HG03196 (cell line): ENCODE data around the gene DACT2.

Experiments used
- ATAC-seq: cut with Tn5 transposase; IDR thresholded peaks from one replicate; pipeline ENCODE4 v1.9.1; 2021; ENCODE audit not compliant: unreplicated experiment

DACT2 gene

DNA sequence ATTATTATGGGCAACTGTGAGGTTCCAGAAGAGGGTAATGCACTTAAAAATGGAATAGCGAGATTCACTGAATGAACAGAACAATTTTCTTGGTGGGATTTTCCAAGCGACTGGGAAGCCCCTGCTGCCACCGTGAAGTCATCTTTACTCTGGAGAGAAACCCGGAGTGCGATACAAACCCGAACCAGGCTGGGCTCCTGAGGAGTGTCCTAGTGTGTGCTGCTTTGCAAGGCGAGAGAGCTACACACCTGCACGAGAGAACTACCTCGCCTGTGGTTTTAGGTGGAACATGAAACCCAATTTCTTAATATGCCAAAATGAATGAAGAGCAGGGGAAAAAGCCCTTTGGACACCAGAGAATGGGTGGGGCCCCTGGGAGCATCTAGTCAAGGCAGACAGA lies 33.5 kb upstream of the DACT2 start:
- no peak for ATAC-seq

DNA sequence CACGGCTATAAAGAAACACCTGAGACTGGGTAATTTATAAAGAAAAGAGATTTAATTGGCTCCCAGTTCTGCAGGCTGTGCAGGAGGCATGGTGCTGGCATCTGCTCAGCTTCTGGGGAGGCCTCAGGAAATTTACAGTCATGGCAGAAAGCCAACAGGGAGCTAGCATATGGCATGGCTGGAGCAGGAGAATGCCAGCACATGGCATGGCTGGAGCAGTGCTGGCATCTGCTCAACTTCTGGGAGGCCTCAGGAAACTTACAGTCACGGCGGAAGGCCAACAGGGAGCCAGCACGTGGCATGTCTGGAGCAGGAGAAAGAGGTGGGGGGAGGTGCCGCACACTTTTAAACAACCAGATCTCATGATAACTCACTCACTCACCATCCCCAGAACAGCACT lies 32.5 kb upstream of the DACT2 start:
- no peak for ATAC-seq

DNA sequence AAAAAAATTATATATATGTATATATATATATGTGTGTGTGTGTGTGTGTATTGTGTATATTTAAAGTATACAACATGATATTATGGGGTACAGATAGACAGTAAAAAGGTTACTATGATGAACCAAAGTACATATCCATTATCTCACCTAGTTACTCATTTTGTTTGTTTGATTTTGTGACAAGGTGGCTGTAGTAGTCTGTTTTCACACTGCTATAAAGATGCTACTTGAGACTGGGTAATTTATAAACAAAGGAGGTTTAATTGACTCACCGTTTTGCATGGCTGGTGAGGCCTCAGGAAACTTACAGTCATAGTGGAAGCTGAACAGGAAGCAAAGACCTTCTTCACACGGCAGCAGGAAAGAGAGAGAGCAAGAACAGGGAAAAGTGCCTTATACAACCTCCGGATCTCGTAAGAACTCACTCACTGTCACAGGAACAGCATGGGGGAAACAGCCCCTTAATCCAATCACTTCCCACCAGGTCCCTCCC lies 30.2 kb upstream of the DACT2 start:
- no peak for ATAC-seq

DNA sequence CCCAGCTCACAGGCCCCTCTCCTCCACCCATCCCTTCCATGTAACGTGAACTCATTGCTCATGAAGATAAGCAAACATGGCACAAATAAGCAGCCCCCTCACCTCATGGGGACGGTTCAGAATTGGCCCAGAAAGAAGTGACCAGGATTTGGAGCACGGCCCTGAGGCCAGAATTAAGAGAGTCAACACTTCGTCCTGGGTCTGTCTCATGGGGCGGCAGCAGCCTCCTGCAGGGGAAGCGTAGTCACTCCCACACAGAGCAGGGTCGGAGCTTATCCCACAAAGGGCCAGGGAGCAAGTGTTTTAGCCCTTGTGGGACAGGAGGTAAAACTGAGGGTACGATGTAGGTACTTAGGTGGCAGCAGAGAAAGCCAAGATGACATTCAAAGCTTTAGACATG lies 28.6 kb upstream of the DACT2 start:
- no peak for ATAC-seq

DNA sequence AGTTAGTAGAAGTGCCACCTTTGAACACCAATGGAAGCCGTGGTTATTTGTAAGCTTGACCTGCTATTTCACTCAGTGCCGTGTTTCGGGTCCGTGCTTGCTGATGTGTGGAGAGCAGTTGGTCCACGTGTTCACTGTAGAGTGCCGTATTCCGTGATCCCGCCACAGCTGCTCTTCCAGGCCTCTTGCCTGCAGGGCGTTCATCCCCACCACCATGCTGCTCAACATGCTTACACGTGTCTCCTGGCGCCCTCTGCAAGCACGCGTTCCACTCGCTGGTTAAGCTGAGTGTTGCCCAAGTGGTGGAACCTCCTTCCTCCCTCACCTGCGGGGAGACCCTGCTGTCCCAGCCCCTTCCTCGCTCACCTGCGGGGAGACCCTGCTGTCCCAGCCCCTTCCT lies 28.0 kb upstream of the DACT2 start:
- no peak for ATAC-seq

DNA sequence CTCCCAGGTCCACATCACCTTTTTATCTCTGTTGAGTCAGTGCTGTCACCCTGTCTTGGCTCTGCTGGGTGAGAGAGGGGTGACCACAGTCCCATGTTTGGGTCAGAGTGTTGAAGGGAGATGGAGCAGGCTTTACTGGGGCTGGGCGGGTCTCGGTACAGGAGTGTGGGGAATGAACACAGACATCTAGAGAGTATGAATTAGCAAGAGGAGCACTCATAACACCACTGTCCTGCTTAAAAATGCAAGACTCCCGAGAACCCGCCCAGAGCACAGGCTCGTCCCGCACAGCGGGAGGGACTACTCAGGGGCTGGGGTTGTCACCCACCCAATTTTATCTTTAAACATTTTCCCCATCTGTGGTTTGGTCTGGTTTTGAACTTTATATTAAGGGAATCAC lies 27.5 kb upstream of the DACT2 start:
- ATAC-seq: no peak

DNA sequence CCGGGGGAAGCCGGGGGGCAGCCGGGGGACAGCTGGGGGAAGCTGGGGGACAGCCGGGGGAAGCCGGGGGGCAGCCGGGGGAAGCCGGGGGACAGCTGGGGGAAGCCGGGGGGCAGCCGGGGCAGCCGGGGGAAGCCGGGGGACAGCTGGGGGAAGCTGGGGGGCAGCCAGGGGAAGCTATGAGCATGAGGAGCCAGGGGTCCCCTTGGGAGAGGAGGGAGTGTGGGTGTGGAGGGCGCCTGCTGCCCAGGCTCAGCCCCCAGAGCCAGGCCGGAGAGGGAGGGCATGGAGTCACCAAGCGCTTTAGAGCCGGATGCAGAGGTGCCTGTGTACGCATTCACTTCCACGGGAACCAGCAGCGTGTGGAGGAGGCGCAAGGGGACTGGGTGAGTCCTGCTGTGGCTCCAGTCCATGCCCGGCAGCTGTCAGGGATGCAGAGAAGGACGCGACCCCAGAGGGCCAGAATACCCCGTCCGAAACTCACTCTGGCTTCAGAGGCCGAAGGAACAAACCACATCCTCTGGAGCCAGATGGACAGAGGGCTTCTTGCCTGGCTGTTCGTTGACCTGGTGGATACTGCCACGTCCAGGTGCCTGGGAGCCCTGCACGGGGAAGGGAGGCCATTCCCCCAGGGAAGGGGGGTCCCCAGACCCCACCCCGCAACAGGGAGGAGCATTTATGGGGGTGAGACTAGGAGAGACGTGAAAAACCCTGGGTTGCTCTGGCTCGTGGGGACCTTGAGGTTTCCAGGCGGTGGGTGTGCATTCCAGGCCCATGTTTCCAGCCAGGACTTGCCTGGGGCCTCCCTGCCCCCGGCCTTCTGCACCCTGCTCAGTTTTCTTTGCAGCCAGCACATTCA lies 26.5 kb upstream of the DACT2 start:
- no peak for ATAC-seq

DNA sequence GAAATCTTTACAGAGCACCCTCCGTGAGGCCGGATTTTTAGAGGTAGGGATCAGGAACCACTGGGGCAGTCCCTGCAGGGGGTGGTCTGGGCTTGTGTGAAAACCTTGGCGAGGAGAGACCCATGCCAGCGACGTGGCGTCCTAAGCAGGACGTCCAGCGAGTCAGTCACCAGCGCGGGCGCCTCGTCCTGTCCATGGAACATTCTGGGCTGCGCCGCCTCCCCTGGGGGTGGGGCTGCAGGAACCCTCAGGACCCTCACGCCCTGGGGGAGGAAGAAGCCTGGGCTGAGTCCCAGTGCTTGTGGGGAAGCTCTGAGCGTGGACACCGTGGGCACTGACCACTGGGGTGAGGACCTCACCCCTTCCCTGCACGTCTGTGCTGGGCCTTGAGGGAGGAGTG lies 25.7 kb upstream of the DACT2 start:
- ATAC-seq: no peak

DNA sequence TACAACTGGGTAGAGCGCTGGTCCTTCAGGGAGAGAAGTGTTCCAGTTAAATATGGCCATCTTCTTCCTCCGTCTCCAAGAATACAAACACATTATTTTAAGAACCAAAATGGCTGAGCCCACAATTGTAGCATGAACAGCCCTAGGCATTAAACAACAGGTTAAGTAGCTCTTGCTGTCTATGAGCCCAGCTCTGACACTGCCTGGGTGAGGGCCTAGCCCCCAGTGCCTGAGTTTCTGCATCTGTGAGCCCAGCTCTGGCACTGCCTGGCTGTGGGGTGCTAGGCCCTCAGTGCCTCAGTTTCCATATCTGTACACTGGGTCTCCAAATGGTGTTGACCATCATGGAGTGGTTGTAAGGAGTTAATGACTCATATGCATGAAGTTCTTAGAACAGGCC lies 24.8 kb upstream of the DACT2 start:
- ATAC-seq: no peak

DNA sequence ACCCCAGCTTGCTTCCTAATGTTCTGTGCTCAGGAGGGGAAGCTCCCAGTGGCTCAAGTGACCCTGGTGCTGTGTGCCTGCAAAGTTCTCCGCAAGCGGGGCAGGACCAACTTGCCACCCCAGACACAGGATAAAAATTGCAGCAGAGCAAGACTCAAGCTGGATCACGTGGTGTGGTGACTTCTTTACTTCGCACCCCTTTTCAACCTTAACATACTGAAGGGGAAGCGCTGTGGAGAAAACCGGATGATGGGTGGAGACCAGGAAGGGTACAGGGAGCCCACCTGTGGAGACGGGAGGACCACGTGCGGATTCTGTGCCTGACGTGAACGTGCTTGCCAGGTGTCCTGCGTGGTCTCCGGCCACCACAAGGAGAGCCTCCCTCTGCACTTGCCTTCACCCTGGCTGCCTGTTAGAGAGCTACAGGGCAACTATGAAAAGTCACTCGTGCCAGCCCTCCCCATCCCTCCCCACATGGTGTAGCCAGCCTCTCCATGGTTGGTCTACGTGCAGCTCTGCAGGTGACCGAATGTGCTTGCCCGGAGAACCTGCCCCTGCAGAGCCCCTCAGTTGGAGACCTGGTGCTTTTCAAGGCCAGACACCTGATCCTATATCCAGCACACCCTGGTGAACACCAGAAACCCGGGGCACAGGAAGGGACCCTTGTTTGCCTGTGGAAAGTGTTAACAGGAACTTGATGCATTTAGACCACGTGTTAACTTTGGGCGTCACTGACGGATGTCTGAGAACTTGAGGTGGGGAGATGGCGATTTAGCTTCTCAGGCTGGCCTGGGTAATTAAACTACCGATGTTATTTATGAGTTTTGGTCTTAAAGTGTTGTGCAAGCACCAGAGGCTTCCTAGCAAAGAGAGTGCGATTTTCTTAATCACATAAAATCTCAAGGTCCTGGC lies 23.9 kb upstream of the DACT2 start:
- no peak for ATAC-seq

DNA sequence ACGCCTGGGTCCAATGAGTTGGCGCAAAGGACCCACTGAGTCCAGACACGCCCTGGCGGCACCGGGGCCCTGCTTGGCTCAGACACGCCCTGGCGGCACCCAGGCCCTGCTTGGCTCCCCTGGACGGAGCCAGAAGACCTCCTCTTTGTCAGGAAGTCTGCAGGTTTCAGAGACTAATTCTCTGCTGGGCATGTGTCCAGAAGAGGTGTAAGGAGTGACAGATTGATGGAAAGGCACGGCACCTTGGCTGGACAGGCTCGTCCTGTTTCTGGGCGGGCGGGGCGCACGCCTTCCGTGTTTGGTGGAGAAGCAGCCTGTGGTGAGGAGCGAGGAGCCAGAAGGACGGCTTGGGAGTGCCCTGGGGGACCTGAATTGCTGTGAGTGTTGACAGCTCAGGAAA lies 23.1 kb upstream of the DACT2 start:
- ATAC-seq: no peak

DNA sequence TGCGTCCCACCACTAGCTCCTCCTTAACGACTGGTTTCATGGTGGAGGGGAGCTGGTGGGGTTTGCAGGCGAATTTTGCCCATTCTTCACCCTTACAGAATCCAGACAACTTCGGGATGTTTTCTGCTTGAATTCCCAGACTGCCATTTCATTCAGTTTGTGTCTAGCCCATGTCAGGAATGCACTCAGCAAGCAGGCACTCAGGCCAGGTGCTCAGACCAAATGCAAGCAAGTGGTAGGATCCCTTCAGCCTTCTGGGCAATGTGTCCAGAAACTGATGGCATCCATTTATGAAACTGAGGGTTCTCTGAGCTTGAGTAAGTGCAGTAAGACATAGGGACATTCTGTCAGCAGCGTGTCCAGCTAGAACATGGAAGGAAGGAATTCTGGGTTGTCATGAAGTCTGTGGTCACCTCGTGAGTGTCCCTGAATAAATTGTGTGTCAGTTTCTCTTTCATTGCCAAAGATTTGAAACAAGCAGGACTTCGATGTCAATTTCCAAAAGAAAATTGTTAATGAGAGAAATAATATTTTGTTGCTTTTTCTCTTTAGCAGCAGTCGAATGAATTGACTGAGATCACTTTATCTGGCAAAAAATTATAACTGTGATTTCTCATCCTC lies 21.8 kb upstream of the DACT2 start:
- no peak for ATAC-seq

DNA sequence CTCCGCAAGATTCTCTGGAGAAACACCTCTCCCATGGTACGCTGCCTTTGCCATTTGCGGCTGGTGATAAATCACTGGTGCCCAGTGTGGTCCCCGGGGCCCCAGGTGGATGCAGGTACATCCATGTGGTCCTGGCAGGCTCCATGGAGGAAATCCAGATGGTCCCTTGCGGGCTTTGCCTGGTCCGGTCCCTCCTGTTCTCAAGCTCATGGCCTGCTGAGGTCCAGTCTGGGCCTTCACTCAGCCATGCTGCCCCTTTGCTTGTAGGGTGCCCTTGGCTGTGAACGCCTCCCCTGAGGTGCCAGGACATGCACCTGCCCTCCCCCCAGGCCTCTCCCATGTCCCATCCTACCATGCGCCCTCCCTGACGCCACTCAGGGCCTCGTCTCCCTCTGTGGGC lies 21.2 kb upstream of the DACT2 start:
- ATAC-seq: no peak

DNA sequence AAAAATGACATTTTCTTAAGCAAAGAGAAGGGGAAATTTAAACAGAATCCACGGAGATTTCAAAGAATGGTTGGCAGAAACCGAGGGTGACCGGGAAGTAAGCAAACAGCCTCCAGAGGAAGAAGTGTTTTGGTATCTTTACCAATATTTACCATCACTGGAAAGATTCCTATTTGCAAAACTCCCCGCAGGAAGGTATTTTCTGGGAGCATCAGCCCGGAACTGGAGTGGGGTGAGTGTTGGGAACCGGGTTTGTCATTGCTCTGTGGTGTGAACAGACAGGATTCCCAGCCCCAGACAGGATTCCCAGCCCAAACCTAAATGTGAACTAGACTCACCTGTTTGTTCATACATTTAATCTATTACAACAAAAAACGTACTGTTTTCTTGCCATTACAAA lies 19.2 kb upstream of the DACT2 start:
- no peak for ATAC-seq

DNA sequence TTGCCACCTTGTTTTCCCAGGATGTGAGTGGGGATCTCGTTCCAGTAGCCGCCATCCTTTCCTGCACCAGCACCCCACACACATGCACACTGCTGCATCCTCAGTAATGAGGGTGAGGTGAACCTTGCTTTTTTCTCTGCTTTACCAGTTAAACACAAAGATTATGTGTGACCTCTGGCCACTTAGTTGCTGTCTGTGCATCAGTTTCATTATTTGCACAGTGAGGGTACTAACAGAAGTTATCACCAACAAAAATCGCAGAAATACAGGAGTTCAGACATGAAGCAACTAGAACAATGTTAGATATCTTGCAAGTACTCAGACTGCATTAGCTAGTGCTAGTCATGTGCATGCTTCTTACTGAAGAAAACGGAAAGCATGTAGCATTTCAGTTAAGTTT lies 17.4 kb upstream of the DACT2 start:
- no peak for ATAC-seq

DNA sequence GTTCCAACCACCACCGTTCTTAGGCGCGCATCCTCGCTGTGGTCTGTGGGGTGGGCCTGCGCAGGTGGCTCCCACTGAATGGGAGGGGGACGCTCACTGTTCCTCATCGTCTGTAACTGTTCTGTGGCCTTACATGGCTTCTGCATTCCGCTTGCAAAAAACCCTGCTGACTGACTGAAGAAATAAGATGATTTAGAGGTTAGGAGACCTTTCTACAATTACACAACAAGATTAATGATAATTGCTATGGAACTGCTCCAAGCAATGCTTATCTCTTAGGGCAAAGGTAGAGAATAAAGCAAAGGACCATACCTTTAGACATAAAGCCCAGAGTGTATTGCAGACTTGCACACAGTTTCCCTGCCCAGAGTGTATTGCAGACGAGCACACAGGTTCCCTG lies 14.4 kb upstream of the DACT2 start:
- no peak for ATAC-seq

DNA sequence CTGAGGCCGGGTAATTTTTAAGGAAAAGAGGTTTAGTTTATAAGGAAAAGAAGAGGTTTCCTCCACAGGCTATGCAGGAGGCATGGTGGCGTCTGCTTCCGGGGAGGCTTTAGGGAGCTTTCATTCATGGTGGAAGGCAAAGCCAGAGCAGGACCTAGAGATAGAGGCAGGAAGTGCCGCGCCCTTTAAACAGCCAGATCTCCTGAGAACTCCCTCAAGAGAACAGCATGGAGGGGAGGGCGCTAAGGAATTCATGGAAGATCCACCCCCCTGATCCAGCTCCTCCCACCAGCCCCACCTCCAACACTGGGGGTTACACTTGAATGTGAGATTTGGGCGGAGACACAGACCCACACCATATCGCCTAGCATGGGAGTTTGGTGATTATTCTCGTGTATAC lies 13.9 kb upstream of the DACT2 start:
- no peak for ATAC-seq

DNA sequence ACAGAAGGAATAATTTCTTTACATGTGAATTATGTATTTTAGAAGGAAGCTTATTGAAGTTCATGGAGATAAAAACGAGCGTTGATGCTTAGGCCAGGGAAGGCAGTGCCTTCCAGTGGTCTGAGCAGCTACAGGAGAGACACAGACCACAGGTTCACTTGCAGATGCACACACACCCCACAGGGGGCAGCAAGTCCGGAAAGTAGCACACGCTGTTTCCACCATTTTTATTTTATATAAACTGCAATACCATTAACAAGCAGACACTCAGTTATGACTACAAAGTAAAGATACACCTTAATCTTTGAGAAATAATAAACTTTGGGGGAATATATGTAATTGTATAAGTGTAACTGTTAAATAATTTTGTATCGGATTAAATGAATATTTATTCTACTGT lies 13.5 kb upstream of the DACT2 start:
- no peak for ATAC-seq

DNA sequence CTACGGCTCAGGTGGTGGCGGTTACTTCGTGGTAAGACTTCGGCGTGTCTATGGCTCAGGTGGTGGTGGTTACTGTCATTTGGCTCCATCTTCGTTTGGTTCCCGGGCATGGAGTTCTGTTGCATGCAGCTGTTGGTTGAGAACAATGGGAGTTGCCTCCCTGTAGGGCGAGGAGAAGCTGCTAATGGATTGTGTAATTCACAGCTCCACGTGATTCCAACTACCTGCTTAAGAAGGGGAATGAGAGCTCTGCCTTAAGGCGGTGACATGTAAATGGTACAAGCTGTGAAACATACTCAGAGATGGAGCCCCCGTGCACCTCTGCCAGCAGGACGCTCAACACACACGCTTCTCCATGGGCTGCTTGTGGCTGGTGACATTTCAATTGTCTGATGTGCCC lies 12.4 kb upstream of the DACT2 start:
- ATAC-seq: no peak

DNA sequence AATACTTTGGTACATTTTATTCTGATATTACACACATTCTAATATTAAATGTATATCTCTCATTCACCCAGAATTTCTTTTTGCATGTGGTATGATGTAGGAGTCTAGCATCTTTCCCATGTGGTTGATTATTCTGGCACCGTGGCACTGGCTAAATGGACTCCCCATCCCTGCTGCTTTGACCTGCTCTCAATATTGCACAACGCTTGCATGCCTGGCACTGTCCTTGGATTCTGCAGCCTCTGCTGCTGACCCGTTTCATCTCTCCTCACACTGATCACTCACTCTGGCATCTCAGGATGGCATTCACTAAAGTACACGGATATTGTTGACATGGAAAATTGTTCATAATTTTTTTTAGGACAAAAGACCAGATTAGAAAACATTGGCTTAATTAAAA lies 11.5 kb upstream of the DACT2 start:
- ATAC-seq: no peak

DNA sequence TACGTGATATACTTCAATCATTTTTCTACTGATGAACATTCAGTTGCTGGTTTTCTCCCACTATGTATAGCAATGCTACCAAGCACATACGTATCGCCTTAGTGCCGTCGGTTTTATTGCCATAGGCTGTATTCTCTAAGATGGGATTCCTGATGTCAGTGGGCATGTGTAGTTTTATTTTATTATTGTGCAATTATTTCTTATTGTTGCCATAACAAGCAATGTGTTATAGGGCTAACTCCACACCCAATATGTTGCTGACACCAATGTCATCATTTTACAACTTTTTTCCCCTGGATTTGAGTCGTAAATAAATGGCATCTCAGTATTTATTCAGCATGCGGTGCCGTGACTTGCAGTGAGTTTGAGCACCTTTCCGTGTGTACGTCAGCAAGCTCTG lies 10.8 kb upstream of the DACT2 start:
- ATAC-seq: no peak

DNA sequence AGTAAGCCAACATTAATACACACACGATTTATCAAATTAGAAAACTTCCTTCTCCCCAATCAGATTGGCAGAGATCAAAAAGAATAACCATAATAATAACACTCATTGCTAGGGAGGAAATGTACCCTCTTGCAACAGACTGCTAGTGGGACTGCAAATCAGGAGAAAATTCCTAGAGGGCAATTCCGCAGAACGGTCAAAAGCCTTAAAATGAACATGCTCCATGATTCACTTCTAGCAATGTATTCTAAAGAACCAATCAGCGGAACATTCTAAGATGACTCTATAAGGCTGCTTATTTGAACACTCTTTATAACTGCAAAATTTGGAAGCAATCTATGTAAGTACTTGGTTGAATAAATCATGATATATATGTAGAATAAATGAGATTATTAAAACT lies 8.5 kb upstream of the DACT2 start:
- no peak for ATAC-seq
